ENCODE data around the gene HDLBP.

GRCh38 chr2:241255542-241256167, 59.8 kb downstream of the HDLBP start:
- TF ChIP-seq, protein P1, sequence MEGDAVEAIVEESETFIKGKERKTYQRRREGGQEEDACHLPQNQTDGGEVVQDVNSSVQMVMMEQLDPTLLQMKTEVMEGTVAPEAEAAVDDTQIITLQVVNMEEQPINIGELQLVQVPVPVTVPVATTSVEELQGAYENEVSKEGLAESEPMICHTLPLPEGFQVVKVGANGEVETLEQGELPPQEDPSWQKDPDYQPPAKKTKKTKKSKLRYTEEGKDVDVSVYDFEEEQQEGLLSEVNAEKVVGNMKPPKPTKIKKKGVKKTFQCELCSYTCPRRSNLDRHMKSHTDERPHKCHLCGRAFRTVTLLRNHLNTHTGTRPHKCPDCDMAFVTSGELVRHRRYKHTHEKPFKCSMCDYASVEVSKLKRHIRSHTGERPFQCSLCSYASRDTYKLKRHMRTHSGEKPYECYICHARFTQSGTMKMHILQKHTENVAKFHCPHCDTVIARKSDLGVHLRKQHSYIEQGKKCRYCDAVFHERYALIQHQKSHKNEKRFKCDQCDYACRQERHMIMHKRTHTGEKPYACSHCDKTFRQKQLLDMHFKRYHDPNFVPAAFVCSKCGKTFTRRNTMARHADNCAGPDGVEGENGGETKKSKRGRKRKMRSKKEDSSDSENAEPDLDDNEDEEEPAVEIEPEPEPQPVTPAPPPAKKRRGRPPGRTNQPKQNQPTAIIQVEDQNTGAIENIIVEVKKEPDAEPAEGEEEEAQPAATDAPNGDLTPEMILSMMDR (IDR thresholded peaks at IDR 0.05; ENCODE audit: low read depth, low read length): no peak
- no peak for TF ChIP-seq MAX (IDR thresholded peaks at IDR 0.05; ENCODE audit: low read depth, low read length)
- TF ChIP-seq POLR2A (IDR thresholded peaks at IDR 0.05; ENCODE audit: extremely low read depth, insufficient read length): no peak

Measured in NB4 (cell line).